Measurements from ENCODE around the gene HOXA6.

The HOXA6 gene

DNA sequence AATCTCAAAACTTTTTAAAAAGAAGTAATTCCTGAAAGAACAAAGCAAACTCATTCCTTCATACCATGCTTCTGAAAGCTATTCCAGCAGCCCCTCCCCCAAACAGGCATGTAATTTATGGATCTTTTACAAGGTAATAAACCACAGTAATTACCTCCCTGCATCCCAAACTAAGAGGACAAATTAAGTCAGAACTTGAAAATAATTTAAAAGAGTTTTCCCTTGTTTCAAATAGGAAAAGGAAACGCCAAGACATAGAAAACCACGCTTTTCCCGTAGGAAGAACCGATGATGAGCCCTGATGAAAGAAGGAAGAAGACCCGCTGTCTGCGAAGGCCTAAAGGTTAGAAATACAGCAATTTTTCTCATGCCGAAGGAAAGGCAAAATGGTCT lies 25.9 kb downstream of the HOXA6 start:
- no peak for DNase-seq

DNA sequence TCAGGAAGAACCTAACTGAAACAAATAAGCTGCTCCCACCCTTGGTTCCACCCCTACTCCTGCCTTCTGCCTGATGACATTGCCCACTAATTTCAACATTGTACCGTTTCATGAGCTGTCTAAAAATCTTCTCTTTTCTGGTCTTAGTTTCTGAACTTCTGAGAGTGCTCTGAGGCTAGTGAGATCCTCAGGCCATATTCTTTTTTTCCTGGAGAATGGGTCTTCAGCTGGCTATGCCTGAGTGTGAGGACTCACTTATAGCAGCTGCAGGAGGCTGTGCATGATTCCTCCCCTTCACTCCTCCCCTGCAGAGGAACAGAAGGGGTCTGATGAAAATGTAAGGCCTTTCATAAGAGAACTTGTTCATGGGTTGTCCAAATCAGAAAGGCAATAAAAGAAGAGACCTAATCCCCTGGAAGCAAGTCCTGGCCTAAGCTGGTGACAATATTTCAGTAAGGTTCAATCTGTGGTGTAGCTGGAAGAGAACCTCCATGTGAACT lies 28.1 kb downstream of the HOXA6 start:
- DNase-seq = no peak

DNA sequence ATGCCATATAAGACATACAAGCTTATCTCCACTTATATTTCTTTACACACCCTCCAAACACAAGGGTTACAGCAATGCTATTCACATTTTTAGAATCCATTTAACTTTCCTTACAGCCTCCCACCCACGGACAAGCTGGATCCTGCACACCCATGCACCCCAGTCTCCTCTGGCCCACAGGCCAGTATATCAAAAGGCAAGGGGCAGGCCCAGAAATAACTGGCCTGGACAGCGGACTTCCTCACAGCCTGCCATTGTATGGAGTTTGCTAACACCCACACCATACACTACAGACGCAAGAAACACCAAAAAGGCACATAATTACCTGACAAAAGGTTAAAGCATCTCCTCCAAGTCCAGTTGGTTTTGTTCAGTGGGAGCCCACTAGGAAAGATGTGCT lies 29.0 kb downstream of the HOXA6 start:
- DNase-seq = no peak

DNA sequence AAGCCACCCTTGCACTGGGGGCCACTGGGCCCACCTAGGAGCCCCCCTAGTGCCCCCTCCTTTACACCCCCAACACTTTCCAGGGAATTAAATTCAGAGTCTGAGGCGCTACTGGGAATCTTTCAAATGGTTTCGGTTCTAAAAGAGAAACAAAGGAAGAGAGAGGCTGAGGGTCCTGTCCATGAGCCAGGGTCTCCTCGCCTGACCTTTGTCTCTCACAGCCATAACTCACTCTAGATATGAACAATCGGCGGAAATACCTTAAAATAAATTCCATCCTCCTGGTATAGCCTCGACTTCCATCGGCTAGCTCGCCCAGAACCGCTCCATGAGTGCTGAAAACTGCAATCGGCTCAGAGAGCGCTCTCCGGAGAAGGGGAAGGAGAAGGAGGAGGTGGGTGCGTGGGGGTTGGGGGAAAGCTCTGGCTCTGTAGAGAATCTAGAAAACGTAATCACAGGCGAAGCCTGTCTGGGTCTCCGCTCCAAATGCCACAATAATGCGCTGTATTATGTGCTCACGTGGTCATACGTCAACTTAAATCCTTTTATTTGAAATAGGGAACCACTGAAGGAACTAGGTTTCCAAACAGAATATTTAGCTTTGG lies 29.6 kb downstream of the HOXA6 start:
- no peak for DNase-seq

DNA sequence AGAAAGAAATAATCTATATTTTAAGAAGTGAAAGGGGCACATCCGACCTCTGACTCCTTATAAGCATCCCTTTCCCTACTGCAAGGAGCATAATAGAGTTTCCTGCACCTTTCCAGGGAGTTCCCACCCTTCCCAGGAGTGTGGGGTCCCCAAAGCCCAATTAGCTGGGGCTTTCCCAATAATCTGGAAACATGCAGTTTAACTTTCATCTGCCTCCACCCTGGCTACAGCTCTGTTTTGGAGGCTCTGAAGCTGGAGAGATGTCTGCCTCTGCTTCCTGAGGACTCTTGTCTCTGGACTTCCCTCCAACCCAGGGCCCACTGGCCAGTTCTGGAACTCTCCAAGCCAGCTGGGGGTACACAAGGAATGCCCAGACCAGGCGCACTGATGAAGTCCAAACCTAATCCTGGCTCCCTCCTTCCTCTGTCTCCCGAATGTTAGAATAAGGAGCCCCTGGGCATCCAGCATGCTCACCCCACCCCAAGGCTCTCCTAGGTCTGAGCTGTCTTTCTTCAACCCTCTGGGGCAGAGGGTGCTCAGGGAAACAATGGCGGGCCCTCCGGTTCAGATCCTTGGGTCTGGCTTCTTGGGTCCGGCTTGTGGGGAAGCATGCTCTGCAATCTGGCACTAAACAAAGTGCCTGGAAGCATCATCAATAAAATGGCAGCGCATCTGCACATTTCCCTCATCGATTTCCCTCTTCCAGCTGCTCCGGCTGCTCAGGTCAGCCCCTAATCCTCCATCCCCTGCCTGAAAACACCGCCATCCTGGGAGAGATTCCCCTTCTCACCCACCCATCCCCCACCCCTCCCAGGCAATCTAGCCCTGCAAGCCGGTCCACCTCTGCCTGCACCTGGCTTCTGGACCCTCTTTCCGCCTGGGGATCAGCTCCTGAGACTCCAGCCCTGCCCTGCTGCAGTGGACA lies 30.4 kb downstream of the HOXA6 start:
- no peak for DNase-seq

DNA sequence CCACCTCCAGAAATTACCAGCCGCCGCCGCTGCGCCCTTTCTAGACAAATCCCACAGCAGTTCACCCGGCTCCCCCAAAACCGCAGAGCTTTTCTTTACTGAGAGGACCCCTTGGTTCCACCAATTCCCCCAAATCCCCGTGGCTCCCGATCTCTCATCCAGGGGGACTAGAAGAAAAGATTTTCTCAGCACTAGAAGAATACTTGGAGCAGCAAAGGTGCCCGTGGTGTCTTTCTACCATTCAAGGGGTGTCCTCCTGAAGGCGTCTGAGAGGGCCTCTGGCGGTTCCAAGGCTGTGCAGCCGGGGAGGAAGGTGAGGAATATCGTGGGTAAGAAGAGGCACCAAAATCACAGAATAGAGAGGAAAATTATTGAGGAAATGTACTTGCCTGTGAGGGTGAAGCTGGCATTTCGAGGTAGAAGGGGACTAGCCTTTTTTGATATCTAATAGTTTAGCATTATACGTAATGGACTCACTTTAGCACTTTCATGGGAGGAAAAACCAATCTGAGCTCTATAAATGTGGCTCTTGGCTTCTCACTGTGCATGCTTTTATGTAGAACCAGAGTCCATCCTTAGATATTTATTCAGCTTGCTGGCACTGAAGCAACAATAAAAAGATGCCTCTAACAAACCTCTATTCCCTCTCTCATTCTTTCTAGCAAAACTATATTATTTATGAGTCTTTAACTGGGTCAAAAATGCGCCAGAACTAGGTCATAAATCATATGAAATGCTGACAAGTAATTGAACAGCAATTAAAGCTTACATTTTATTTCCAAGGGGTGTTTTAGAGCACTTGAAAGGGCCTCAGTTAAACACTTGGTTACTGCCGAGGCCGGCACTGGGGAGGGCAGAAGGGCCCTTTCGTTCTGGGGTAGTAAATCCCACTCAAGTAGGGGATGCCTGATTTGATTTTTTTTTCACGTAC lies 31.3 kb downstream of the HOXA6 start:
- no peak for DNase-seq

DNA sequence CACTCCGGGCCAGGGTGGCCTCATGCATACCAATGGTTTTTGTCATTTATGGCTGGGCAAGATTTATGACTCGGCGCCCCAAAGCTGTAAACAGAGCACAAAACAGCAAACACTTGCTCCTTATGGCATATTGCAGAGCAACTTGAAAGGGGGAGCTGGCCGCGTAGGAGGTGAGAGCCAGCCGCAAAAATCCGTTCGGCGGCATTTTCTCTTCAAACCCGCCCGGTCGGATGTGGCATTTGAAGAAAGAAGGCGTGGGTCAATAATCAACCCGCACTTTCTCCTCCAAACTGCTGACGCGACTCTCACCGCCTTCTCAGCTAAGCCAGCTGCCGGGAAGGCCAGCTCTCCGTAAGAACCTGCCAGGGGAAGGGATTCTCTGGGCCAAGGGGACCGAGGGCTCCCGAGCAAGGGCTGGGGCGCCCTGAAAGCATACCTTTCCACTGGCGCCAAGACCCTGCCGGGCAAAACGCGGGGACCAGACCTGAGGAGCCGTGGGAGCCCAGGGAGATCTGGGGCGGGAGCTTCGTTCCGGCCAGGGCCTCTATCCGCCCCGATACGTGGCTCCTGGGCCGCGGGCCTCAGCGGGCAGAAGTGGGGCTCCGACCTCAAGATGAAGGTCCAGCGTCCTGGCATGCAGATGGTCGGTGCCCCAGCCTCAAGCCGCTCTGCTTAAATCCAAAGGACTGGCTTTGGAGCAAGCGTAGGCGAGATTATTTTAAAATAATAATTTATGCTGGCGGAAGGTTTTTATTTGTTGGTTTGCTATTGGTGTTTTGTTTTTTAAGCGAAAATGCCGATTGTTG lies 32.1 kb downstream of the HOXA6 start:
- no peak for DNase-seq

DNA sequence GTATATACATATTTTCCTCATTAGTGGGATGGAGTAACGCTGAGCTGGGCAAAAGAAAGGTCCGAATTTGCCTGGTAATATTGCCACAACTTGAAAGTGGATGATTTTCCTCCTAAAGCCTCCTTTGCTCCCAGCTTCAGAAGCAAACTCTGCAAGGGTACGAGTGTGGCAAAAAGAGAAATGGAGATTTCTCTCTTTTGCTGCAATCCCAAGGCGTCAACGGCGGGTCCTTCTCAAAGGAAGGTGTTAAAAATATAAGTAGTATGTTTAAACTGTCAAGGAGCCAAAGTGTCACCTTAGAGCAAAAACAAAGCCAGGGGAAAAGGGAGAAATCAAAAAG lies 32.7 kb downstream of the HOXA6 start:
- DNase-seq = no peak

DNA sequence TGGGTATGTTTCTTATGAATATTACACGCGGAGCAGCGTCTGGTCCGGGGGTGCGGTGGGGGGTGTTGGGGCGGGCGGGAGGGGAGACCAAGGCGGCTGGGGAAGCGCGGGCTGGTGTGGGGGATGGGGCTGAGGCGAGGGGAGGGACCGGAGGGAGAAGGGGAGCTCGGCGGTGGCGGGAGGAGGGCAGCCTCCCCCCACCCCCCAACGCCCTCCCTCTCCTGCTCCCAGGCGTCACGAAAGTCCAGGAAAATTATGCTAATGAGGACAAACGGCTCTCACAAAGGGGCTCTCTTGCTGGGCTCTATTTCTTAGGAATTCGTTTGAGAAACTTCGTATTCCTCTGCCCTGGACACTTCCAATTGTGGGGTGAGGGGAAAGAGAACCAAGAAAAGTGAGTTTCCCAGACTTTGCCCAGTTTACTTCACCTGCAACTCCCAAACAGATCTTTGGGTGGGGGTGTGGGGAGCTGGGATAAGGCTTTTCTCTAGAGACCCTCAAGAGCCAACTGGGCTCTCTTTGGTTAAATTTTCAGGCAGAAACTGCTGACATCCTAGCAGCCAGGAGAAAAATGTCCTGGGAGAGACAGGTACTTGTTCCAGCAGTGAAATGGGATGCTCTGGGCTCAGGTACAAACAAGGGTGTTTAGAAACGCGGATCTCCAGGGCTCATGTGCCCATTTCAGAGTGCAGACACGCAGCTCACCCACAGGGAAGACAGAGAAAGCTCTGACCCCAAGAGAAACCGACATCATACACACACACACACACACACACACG lies 33.4 kb downstream of the HOXA6 start:
- DNase-seq = no peak

DNA sequence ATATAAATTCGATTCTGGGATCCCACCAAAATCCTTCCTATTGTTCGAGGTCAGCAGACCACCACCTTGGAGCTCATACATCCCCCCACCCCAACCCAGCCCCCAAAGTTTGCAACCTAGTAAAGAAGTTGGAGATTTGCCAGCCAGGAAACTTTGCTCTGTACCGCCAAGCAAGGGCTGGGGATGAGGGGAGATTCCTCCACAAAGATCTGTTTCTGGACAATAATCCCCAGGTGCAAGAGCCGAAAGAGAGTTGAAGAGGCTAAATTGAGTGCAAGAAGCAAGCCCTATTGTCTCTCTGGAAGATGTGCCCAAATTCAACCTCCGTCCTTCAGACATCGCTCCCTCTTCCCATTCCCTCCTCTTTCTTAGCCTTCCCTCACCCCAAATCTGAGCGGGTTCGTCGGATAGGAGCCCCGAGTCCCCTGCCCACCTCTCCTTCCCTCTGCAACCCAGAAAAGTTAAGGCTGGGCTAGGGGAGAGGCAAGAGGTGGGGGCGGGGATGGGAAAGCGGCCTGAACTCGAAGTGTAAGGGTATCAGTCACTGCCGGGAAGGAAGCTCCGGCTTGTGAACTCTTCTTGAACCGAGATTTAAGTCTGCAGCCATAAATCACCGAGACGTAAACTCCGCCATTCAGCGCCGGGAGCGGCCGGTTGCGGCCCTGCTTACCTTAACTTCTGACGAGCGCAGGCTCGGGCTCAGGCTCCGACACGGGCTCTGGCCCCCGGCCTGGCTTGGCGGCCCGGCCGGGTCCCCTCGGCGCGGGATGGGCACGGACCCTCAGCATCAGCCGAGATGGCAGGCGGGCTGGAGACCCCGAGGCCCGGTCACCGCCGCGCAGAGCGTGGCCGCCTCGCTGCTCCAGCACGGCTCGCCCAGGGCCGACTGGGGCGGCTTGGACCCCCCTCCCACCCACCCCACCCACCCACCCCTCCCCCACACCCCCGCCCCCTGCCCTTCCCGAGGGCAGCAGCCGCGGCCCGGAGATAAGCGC lies 34.3 kb downstream of the HOXA6 start:
- DNase-seq = no peak

DNA sequence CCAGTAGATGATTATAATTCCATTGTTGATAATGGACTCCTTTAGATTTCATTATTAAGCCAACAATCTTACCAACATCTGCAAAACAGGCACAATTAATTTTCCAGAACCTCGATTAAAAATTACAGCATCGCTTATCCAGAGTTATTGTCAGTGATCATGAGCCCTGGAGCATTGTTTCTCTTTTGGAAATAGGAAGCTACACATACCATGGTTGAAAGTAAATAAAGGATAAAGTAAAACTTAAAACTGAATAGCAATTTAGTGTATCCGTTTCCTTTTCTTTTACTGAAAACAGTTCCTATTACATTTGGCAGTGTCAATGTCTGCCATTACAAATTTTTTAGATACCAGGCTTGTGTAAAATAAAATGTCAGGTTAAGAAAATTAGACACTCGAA lies 35.2 kb downstream of the HOXA6 start:
- no peak for DNase-seq

DNA sequence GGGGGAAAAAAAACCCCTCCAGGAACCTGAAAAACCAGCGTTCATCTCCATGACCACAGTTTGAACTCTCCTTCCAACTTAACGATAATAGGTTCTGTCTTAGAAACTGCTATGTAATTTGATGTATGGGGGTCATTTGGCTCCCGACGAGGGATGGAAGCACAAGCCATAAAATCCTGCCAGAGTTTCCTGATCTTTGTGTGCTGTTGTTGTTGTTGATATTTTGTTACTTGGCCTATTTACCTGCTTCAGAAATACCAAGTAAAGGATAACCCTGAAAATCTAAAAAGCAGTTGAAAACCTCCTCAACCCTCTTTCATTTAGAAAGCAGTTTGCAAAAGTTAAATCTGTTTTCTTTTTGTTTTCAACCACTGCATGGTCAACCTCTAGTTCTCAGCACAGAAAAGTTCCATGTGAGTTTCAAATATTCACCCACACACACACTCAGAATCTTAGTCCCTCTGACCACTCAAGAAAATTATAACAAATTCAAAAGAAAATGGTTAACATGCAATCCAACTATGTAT lies 35.8 kb downstream of the HOXA6 start:
- no peak for DNase-seq

DNA sequence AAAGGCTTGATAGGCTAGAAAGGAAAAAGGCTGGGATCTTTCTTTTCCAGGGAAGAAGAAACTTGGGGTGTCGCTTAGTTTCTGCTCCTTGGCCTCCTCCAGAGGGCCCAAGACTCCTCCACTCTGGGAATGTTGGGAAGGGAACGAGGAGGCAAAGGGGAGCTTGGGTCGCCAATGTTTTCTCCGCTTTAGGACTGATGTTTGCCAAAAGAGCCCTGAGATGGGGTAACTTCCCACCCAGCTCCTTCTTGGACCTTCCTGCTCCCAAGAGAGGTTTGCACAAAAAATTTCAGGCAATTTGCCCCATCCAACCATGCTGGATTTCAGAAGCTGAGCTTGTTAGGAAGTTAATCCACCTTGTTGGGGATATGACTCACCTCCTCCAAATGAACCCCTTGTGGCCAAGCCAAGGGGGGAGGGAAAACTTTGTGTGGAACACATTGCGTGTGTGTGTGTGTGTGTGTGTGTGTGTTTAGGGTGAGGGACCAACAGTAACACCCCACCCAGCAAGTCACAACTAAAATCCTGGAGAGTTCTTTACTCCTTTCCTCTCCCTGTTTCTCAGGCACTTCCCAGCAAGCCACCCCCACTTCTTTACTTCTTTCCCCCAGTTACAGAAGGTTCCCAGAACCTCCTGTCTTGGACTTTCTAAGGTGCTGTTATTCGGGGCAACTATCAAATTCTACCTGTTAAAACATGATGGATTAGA lies 36.4 kb downstream of the HOXA6 start:
- no peak for DNase-seq

DNA sequence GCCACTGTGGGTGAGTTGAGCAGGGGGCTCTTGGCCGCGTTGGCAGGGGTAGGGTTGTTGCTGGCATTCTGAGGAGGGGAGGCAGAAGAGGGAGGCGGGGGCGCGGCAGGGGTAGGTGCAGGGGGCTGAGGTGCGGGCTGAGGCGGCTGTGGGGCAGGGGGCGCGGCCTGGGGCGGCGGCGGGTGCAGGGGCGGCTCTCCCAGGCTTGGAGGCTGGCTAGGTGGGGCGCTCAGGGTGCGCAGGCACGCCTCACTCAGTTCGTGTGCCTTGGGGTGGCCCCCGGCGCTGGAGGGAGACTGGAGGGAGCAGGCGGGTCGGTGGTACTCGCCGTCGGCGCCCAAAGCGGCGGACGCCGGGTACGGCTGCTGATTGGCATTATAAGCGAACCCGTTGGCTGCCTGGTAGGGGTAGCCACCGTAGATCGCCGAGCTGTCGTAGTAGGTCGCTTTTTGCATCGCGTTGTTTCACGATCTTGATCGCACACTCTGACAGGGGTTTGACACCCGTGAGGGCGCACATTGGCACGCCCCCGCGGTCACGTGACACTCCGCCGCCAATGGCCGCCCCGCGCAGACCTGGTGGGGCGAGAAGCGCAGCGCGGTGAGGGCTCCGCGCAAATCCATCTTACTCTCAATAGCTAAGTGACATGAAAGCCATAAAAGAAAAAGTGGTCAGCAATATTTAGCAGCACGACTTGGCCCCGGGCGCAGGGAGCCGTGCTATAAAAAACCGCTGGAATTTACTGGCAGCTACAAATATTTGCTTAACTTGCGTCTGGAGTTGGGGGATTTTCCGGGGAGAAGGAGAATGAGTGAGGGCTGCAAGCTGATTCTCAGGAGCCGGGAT lies 37.2 kb downstream of the HOXA6 start:
- no peak for DNase-seq

DNA sequence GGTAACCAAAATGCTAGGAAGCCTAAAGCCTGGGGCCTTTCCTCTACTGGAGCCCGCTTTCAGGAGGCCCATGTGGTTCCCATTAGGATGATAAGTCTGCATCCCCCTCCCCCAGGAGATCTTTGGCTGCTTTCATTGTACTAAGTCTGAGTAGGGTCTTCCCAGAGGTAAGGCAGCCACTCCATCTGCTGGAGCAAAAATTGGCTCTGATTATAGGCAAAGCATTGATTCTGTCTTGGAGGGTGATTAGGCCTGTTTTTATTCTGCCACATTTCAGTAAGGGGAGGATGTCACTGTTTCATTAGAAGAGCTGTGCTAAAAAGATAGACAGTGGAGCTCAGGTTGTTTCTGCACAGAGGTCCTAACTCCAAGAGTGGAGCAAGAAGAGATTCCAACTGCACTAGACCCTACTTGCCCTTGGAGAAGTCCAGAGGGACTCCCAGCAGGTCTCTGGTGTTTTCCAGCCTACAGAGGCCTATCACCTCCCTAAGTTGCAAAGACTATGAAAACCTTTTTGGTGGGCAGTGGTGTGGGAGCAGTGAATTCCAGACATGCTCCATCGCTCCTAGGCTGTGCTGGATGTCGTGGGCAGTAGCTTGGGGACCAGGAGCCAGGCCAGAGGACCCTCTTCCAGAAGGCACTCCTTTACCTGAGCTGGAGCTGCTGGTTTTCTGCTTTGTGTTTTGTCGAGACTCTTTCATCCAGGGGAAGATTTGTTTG lies 37.9 kb downstream of the HOXA6 start:
- no peak for DNase-seq

DNA sequence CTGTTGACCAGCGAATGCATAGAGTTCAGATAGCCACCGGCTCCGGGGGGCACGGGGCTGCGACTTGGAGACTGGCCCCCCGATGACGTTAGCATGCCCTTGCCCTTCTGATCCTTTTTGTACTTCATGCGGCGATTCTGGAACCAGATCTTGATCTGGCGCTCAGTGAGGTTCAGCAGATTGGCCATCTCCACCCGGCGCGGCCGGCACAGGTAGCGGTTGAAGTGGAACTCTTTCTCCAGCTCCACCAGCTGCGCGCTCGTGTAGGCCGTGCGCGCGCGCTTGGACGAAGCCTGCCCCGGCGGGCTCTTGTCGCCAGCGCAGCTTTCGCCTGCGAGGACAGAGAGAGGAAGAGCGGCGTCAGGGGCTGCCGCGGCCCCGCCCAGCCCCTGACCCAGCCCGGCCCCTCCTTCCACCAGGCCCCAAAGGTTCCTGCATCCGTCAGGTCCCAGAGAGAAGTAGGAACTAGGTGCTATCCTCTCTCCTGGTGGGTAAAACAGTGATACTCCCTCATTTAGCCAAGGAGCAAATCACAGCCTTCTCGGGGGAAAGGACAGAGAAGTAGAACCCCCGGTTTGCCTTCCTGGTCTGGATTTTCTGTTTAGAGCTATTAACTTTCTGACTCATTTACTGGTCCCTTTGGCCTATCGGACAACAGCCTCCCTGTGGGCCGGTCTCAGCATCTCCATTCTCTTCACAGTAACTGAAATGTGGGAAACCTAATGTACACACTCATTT lies 39.0 kb downstream of the HOXA6 start:
- DNase-seq = no peak

Measured in bone marrow (tissue), 2 donors.